Adrenal gland (tissue), 12 donors: ENCODE measurements around the gene VTN. TPM values are rescaled to one million over a fixed set of nuclear protein-coding genes. Genes with fewer than 3 reads are reported as not detected.
A peak's percentile ranks its signal among the peaks of the same experiment; 100 is the strongest.

ENCODE experiments used
- DNase-seq, 7 donors: peaks; one replicate each; pipeline ENCODE4 v3.0.0-alpha.2; 2019 to 2020
- H3K27ac ChIP-seq, 5 donors: fragments of 200-600 bp; sonication (generic) in 4 of 5; 1 replicate in 3 of 5; 2 replicates in 2 of 5; pipeline versions ENCODE4 v1.5.1 to v1.8.0; 2016 to 2020; ENCODE audit warnings: mild to moderate bottlenecking in 1 of 5
- H3K27me3 ChIP-seq: fragments of 200-600 bp; 2 replicates; pipeline ENCODE4 v1.8.0; 2021
- H3K36me3 ChIP-seq, 2 donors: fragments of 200-600 bp; replicated peaks in 1 of 2; 1 replicate in 1 of 2; 2 replicates in 1 of 2; pipeline versions ENCODE4 v1.5.1 to v1.8.0; 2018 to 2022
- H3K4me1 ChIP-seq, 2 donors: fragments of 200-600 bp; replicated peaks in 1 of 2; 1 replicate in 1 of 2; 2 replicates in 1 of 2; pipeline versions ENCODE4 v1.5.1 to v1.8.0; 2018 to 2021
- H3K4me3 ChIP-seq, 4 donors: fragments of 200-600 bp; sonication (generic) in 3 of 4; one replicate each; pipeline ENCODE4 v1.5.1; 2016 to 2018
- H3K9me3 ChIP-seq, 3 donors: fragments of 200-600 bp; sonication (generic) in 1 of 3; replicated peaks in 1 of 3; 1 replicate in 2 of 3; 2 replicates in 1 of 3; pipeline versions ENCODE4 v1.5.1 to v1.8.0; 2016 to 2021
- CTCF ChIP-seq, 6 experiments: fragments of 450-650 bp in 4 of 6; fragments of 200-600 bp in 2 of 6; sonication (generic) in 1 of 6; IDR thresholded peaks; 1 replicate in 5 of 6; 2 replicates in 1 of 6; pipeline versions ENCODE4 v1.5.1 to v1.8.0; 2016 to 2021; ENCODE audit warnings: antibody characterized with exemption in 6 of 6, mild to moderate bottlenecking in 2 of 6, moderate library complexity in 1 of 6
- POLR2A ChIP-seq, 2 donors: fragments of 450-650 bp; IDR thresholded peaks; one replicate each; pipeline ENCODE4 v1.6.1; 2017; ENCODE audit warnings: antibody characterized with exemption in 2 of 2, mild to moderate bottlenecking in 2 of 2, moderate library complexity in 1 of 2
- WGBS, 4 donors: extraction: QIAGEN DNeasy Blood & Tissue Kit in 2 of 4; methylation state at CpG; one replicate each; pipeline versions ENCODE4 v1.1.5 to v1.1.7; 2013 to 2017; 5-methylcytosine and 5-hydroxymethylcytosine counted together
- intact Hi-C, 2 donors: fragments of 100-400 bp; cut with DNase I; formaldehyde crosslinking; loops; one replicate each; pipeline versions ENCODE4 v1.14.1 to v1.15.0; 2022 to 2023
- polyA plus RNA-seq, 3 donors: library from polyadenylated mRNA; stranded (reverse); fragments of 200-250 nt in 2 of 3; fragments of 350-450 nt in 1 of 3; fragmentation: Illumina TruSeq in 1 of 3; extraction: RNeasy Lipid Tissue Mini Kit (QIAGEN cat#74804) in 1 of 3; gene quantifications; one replicate each; pipeline ENCODE4 v1.2.3, GENCODE V29; 2013 to 2014
- total RNA-seq, 9 donors: library from RNA; depleted of rRNA in 4 of 9; stranded (reverse); fragments of >200 nt in 4 of 9; fragments of 120-200 nt in 1 of 9; fragmentation: NEBNext Ultra II Directional in 1 of 9; extraction: Animal tissue kit (Norgen Biotek cat#: 25700) in 1 of 9; gene quantifications; one replicate each; pipeline versions ENCODE4 v1.1.0 to v1.2.4, GENCODE V29; 2013 to 2023
- donor health status: healthy with polysubstance abuse.
- donor health status: Bipolar disorder and iron deficiency.
- donor health status: DM: yes; HTN: yes; CAD: no.
- donor health status: DM: no; HTN: no; CAD: no.
- donor health status: DM: no; HTN: no; CAD: no.
- donor health status: DM: yes; HTN: yes; CAD: no.

The VTN gene
- total and polyA plus RNA-seq, 12 donors, result 5.5 to 470 (median 180) TPM

- Histone ChIP-seq H3K27ac (no peak overlapping the region), H3K27me3 (no peaks in the 10 kb centered on the region), H3K36me3 (peaks cover 0 to 43% of the 10 kb centered on the region in 2 donors), H3K4me3 (no peak overlapping the region), H3K4me1 (peaks cover 8 to 23% of the 10 kb centered on the region in 2 donors), H3K9me3 (no peaks in the 10 kb centered on the region)
- intact Hi-C loops, result no loop called here
- TF ChIP-seq CTCF (IDR thresholded peaks at IDR 0.05), result no peak
- peak in 2 of 7 donors; percentile 17 to 45 for DNase-seq
- 90 to 95% (median 93%) methylated on average over 6 of the region's 6 CpGs for WGBS, 4 donors
Observed at GRCh38 chr17:28331891-28332420, 38.2 kb downstream of the VTN start.

GRCh38 chr17:28330671-28331070 lies 39.4 kb downstream of the VTN start:
- DNase-seq, result peak in 3 of 7 donors; percentile 12 to 45 (median 16)
- H3K4me1 ChIP-seq, result peaks cover 0 to 20% of the 10 kb centered on the region in 2 donors
- H3K4me3 ChIP-seq, result no peak overlapping the region
- H3K27me3 ChIP-seq, result no peaks in the 10 kb centered on the region
- intact Hi-C loops, result no loop called here
- peaks cover 0 to 43% of the 10 kb centered on the region in 2 donors for H3K36me3 ChIP-seq
- WGBS, 4 donors, result 91 to 100% (median 95%) methylated on average over 4 to 5 of the region's 5 CpGs
- H3K27ac ChIP-seq, result no peak overlapping the region
- H3K9me3 ChIP-seq, result no peaks in the 10 kb centered on the region
- TF ChIP-seq POLR2A (IDR thresholded peaks at IDR 0.05) (no peak), CTCF (IDR thresholded peaks at IDR 0.05) (no peak)

- Histone ChIP-seq H3K36me3 (peaks cover 0 to 43% of the 10 kb centered on the region in 2 donors), H3K4me3 (no peak overlapping the region), H3K27me3 (no peaks in the 10 kb centered on the region), H3K4me1 (peaks cover 0 to 10% of the 10 kb centered on the region in 2 donors), H3K27ac (no peak overlapping the region), H3K9me3 (no peaks in the 10 kb centered on the region)
- intact Hi-C loops, result no loop called here
- peak in 2 of 7 donors; percentile 4 to 10 for DNase-seq
- 68 to 87% (median 75%) methylated on average over 4 of the region's 4 CpGs for WGBS, 4 donors
- no peak for TF ChIP-seq CTCF (IDR thresholded peaks at IDR 0.05)
- no peak for TF ChIP-seq POLR2A (IDR thresholded peaks at IDR 0.05)
Observed at GRCh38 chr17:28328325-28328724, 41.8 kb downstream of the VTN start.

GRCh38 chr17:28327709-28328108 lies 42.4 kb downstream of the VTN start:
- 61 to 67% (median 63%) methylated on average over 3 of the region's 3 CpGs for WGBS, 4 donors
- intact Hi-C loops, result no loop called here
- Histone ChIP-seq H3K27me3 (no peaks in the 10 kb centered on the region), H3K27ac (no peak overlapping the region), H3K4me1 (peaks cover 0 to 9% of the 10 kb centered on the region in 2 donors), H3K4me3 (no peak overlapping the region), H3K9me3 (no peaks in the 10 kb centered on the region), H3K36me3 (peaks cover 0 to 43% of the 10 kb centered on the region in 2 donors)
- DNase-seq, result no peak
- TF ChIP-seq POLR2A (IDR thresholded peaks at IDR 0.05) (no peak), CTCF (IDR thresholded peaks at IDR 0.05) (no peak)
